GM06990 (cell line): ENCODE results near the gene BAD.

Source experiments
- DNase-seq: peaks from one replicate; pipeline ENCODE4 v3.0.0-alpha.2; 2011; ENCODE audit not compliant: insufficient read length; ENCODE audit errors: extremely low read depth
- H3K27me3 ChIP-seq: replicated peaks from 2 replicates; pipeline ENCODE4 v1.6.0; 2011; ENCODE audit warnings: low read length; ENCODE audit not compliant: control insufficient read depth, insufficient read depth
- H3K36me3 ChIP-seq: 2 replicates; pipeline ENCODE4 v1.5.1; 2011; ENCODE audit warnings: low read length; ENCODE audit not compliant: control insufficient read depth, insufficient read depth
- H3K4me3 ChIP-seq: replicated peaks from 2 replicates; pipeline ENCODE4 v1.5.1; 2011; ENCODE audit warnings: low read depth, mild to moderate bottlenecking, control low read depth, low read length
- TF ChIP-seq, protein P1 (sequence below): IDR thresholded peaks from 2 replicates; pipeline ENCODE4 v1.5.1; 2011; ENCODE audit warnings: low read length, control low read depth, mild to moderate bottlenecking, inconsistent platforms; ENCODE audit not compliant: insufficient read depth, poor library complexity, severe bottlenecking

Gene BAD

DNA sequence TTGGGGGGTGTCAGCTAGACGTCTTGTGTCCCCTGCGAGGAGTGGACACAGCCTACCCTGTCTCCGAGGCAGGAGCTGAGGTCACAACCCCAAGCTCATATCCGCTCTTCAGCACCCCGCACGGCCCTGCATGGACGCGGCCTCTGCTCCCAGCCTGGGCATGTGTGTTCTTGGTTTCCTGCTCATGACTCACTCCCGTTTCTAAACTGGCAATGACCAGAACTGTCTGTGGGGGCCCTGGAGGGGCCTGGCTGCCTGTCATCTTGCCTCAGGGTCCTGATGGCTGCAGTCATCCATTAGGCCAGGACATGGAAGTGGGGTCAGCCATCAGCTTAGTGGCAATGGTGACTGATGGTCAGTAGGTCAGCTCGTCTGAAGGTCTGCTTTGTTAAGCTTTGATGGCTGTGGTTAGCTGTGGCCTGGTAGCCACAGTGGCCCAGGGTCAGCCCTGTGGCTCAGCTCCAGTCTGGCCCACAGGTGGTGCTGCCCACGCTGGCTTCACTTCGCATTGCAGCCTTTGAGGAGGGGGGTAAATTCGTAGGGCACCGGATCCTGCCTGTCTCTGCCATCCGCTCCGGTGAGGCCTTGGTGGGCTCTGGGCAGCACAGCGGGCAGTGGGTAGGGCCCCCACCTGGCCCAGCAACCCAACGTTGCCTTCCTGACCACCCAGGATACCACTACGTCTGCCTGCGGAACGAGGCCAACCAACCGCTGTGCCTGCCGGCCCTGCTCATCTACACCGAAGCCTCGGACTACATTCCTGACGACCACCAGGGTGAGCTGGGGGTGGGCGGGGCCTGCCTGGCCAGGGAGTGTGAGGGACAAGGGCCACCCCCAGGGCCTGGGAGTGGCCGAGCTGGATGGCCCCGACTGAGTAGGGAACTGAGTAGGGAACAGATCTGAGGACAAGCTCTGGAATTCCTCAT, 21.2 kb downstream of the BAD start:
- TF ChIP-seq, protein P1, sequence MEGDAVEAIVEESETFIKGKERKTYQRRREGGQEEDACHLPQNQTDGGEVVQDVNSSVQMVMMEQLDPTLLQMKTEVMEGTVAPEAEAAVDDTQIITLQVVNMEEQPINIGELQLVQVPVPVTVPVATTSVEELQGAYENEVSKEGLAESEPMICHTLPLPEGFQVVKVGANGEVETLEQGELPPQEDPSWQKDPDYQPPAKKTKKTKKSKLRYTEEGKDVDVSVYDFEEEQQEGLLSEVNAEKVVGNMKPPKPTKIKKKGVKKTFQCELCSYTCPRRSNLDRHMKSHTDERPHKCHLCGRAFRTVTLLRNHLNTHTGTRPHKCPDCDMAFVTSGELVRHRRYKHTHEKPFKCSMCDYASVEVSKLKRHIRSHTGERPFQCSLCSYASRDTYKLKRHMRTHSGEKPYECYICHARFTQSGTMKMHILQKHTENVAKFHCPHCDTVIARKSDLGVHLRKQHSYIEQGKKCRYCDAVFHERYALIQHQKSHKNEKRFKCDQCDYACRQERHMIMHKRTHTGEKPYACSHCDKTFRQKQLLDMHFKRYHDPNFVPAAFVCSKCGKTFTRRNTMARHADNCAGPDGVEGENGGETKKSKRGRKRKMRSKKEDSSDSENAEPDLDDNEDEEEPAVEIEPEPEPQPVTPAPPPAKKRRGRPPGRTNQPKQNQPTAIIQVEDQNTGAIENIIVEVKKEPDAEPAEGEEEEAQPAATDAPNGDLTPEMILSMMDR, result no peak
- Histone ChIP-seq H3K27me3 (no peaks in the 10 kb centered on the region), H3K36me3 (peaks cover 11% of the 10 kb centered on the region), H3K4me3 (no peak overlapping the region)
- DNase-seq, result no peak

DNA sequence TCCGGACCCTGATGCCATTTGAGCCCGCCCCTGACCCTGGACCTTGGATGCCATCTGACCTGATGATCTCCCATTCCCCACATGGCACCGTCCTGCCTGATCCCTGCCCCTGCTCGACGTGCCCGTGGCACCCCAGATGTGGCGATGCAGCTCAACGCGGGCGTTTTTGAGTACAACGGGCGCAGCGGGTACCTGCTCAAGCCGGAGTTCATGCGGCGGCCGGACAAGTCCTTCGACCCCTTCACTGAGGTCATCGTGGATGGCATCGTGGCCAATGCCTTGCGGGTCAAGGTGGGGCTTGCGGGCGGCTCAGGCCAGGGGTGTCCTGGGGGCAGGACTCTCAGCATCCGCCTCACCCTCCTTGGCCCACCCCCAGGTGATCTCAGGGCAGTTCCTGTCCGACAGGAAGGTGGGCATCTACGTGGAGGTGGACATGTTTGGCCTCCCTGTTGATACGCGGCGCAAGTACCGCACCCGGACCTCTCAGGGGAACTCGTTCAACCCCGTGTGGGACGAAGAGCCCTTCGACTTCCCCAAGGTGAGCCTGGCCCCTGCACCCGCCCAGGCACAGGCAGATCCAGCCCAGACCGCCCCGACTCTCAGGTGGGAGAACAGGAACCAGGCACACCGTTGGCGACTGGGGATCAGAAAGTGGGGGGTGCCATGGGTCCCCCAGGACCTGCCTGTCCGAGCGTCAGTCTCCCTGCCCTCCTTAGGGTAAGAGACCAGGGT, 22.0 kb downstream of the BAD start:
- Histone ChIP-seq H3K36me3 (peaks cover 11% of the 10 kb centered on the region), H3K27me3 (no peaks in the 10 kb centered on the region), H3K4me3 (no peak overlapping the region)
- TF ChIP-seq, protein P1, result no peak
- no peak for DNase-seq

DNA sequence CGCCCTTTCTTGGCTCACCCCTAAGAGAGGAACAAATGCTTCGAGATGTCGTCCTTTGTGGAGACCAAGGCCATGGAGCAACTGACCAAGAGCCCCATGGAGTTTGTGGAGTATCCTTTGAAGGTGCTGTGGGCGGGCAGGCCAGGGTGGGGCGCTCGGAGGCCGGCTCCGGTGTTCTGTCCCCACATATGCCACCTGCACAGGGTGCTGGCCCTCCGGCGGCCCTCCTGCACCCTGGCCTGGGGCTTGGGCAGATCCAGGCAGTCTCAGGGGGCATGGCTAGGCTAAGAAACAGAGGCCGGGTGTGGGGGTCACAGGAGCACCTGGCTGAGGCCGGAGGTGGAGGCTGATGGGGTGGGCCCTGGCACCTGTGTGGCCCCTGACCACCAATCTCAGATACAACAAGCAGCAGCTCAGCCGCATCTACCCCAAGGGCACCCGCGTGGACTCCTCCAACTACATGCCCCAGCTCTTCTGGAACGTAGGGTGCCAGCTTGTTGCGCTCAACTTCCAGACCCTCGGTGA, 22.8 kb downstream of the BAD start:
- TF ChIP-seq, protein P1, result no peak
- H3K4me3 ChIP-seq, result no peak overlapping the region
- H3K27me3 ChIP-seq, result no peaks in the 10 kb centered on the region
- no peak for DNase-seq
- peaks cover 12% of the 10 kb centered on the region for H3K36me3 ChIP-seq

DNA sequence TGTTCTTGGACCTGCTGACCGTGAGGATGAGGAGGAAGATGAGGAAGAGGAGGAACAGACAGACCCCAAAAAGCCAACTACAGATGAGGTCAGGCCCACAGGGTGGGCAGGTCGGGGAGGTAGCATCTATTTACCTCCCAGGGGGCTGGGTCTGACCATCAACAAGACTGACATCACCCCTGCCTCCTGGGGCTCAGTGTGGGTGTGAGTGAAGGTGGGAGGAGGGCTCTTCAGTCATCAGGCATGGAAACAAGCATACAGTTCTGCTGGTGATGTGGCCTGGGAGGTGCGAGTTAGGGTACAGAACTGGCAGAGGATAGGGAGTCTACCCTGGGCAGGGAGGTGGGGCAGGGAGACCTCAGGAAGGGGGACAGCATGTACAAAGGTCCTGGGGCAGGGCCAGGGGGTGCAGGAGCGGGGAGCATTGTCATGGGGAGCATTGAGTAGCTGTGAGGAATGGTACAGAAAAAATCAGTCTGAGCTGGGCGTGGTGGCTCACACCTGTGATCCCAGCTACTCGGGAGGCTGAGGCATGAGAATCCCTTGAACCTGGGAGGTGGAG, 24.2 kb downstream of the BAD start:
- DNase-seq, result no peak
- Histone ChIP-seq H3K4me3 (no peak overlapping the region), H3K36me3 (peaks cover 16% of the 10 kb centered on the region), H3K27me3 (no peaks in the 10 kb centered on the region)
- TF ChIP-seq, protein P1, result no peak

DNA sequence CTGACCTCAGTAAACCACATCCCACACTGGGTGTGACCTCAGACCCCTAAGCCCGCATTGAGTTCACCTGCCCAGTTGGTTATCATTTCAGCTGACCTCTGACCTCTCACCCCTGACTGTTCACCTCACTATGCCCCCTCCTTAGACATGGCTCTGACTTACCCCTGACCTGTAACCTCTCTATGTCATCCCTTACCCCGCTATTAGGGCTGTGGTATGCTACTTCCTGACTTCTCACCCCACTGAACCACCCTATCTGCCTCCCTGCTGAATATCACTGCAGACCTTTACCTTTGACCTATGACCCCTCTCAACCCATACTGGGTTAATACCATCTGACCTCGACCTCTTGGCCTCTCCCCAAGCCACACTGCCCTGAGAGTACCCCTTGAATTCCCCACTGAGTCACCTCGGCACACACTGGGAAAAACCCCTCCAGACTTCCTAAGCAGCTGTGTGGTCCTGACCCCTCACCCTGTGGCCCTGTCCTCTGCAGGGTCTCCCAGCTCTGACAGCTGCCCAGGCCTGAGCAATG, 24.9 kb downstream of the BAD start:
- TF ChIP-seq, protein P1, result no peak
- Histone ChIP-seq H3K27me3 (no peaks in the 10 kb centered on the region), H3K36me3 (peaks cover 16% of the 10 kb centered on the region), H3K4me3 (no peak overlapping the region)
- DNase-seq, result no peak
